ENCODE data around the gene CCDC88B. TPM values are rescaled to one million over a fixed set of nuclear protein-coding genes. Genes with fewer than 3 reads are reported as not detected.
"Not testable (repeated sequence)": the region's sequence is repeated elsewhere in the genome, so short reads cannot be mapped to it uniquely, and the experiment has no call there.

Gene CCDC88B
- polyA plus RNA-seq, 3 donors, result 9.1 to 19.1 (median 11.7) TPM

GRCh38 chr11:64317325-64317960, 22.6 kb upstream of the CCDC88B start, which contains the start of gene TRMT112:
TSS of gene TRMT112 (minus strand) at chr11:64317559. CDS start at chr11:64317526, 33 bp downstream.
- peak within 1 kb of the TSS; percentile 63 for H3K27ac ChIP-seq (ENCODE audit: low read depth, low read length)
- WGBS, 3 donors, result 0% methylated on average over 43 of the region's 43 CpGs

GRCh38 chr11:64317961-64318765, 21.8 kb upstream of the CCDC88B start, which contains the start of gene PRDX5:
TSS of gene PRDX5 (plus strand) at chr11:64318121. CDS start at chr11:64318216, 95 bp downstream.
- WGBS, 3 donors, result 1% methylated on average over 61 of the region's 61 CpGs

GRCh38 chr11:64318766-64319761, 20.9 kb upstream of the CCDC88B start:
- H3K27ac ChIP-seq (ENCODE audit: low read depth, low read length), result peak overlapping the region; percentile 4
- WGBS, 3 donors, result 16 to 23% (median 19%) methylated on average over 17 to 19 of the region's 19 CpGs

More at GRCh38 chr11:64317961-64318765, 21.8 kb upstream of the CCDC88B start, which contains the start of gene PRDX5:
- H3K27ac ChIP-seq (ENCODE audit: low read depth, low read length), result peak within 1 kb of the TSS; percentile 63

GRCh38 chr11:64320556-64320955, 19.4 kb upstream of the CCDC88B start:
- H3K27ac ChIP-seq (ENCODE audit: low read depth, low read length), result no peak overlapping the region
- WGBS, 3 donors, result 92 to 95% (median 93%) methylated on average over 7 of the region's 7 CpGs

- H3K27ac ChIP-seq (ENCODE audit: low read depth, low read length), result no peak overlapping the region
- 81 to 84% (median 83%) methylated on average over 5 of the region's 5 CpGs for WGBS, 3 donors
Measured at GRCh38 chr11:64321026-64321425, 19.0 kb upstream of the CCDC88B start.

GRCh38 chr11:64321533-64321932, 18.5 kb upstream of the CCDC88B start:
- whole genome bisulfite sequencing, 3 donors, result 56 to 91% (median 86%) methylated on average over 5 of the region's 5 CpGs
- no peak overlapping the region for H3K27ac ChIP-seq (ENCODE audit: low read depth, low read length)

GRCh38 chr11:64322925-64323260, 17.1 kb upstream of the CCDC88B start:
- no peak overlapping the region for H3K27ac ChIP-seq (ENCODE audit: low read depth, low read length)
- 82 to 87% (median 83%) methylated on average over 7 of the region's 7 CpGs for WGBS, 3 donors

DNA sequence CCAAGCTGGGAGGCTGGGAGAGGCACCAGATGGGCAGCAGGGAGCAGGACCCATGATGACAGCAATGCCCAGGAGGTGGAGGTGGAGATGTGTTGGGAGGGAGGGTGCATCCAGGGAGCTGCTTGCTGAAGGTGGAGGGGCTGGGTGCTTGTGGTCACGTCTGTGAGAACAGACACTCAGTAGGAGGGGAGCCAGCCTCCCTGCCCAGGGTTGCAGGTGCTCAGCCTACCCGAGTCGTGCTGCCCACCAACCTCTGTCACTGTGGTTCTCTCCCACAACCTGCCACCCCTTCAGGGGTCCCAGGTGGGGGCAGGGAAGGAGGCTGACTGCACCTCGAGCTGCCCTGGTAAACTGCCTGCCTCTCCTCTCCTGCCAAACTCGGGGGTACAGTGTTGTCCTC, 16.6 kb upstream of the CCDC88B start:
- WGBS, 3 donors, result 65 to 76% (median 73%) methylated on average over 5 of the region's 5 CpGs
- H3K27ac ChIP-seq (ENCODE audit: low read depth, low read length), result no peak overlapping the region

DNA sequence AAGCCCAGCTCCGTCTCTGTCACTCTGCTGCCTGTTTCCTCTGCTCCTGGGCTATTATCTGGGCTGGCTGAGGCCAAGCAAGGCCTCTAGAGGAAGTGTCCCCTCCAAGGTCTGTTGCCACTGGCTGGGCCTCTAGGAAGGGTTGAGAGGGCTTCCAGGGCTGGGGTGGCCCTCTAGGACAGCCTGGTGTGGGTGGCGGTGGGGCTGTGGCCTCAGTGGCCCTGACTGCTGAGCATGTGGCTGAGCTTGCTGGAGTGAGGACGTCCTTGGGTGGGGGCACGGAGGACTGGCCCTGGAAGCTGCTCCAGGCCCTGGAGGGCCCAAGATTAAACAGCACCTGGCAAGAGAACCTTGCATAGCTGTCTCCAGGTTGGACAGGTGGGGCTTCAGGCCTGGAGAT, 16.0 kb upstream of the CCDC88B start:
- WGBS, 3 donors, result 77 to 85% (median 83%) methylated on average over 4 of the region's 4 CpGs
- not testable (repeated sequence) for H3K27ac ChIP-seq (ENCODE audit: low read depth, low read length)

DNA sequence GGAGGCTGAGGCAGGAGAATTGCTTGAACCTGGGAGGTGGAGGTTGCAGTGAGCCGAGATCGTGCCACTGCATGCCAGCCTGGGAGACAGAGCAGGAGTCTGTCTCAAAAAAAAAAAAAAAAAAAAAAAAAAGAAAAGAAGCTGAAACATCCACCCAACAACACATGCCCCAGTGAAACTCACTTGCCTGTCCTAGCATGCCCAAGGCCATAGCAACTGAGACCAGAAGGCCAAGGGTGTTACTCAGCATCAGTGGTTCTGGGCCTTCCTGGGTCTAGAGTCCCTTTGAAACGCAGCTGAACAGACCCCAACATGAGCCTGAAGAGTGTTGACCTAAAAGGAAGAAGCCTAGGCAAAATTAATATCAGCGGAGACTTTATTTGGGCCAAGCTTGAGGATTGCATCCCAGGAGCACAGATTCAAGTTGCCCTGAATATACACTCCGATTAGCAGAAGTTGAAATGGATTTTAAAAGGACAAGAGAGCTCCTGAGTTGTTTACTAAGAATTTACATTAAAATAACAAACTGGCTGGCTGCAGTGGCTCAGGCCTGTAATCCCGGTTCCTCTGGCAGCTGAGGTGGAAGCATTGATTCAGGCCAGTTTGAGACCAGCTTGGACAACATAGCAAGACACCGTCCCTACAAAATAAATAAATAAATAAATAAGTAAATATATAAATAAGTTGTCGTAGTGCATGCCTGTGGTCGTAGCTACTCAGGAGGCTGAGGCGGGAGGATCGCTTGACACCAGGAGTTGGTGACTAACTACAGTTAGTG, 15.1 kb upstream of the CCDC88B start:
- WGBS, 3 donors, result 88 to 92% (median 92%) methylated on average over 11 of the region's 11 CpGs
- H3K27ac ChIP-seq (ENCODE audit: low read depth, low read length), result no peak overlapping the region

- WGBS, 3 donors, result 85 to 92% (median 90%) methylated on average over 2 of the region's 2 CpGs
- H3K27ac ChIP-seq (ENCODE audit: low read depth, low read length), result no peak overlapping the region
Measured at GRCh38 chr11:64327375-64327774, 12.6 kb upstream of the CCDC88B start.

GRCh38 chr11:64327993-64328392, 12.0 kb upstream of the CCDC88B start:
- WGBS, 3 donors, result 75 to 86% (median 82%) methylated on average over 3 of the region's 3 CpGs
- no peak overlapping the region for H3K27ac ChIP-seq (ENCODE audit: low read depth, low read length)

- WGBS, 3 donors, result 83 to 90% (median 87%) methylated on average over 11 of the region's 11 CpGs
Measured at GRCh38 chr11:64330888-64331287, 9.1 kb upstream of the CCDC88B start.

DNA sequence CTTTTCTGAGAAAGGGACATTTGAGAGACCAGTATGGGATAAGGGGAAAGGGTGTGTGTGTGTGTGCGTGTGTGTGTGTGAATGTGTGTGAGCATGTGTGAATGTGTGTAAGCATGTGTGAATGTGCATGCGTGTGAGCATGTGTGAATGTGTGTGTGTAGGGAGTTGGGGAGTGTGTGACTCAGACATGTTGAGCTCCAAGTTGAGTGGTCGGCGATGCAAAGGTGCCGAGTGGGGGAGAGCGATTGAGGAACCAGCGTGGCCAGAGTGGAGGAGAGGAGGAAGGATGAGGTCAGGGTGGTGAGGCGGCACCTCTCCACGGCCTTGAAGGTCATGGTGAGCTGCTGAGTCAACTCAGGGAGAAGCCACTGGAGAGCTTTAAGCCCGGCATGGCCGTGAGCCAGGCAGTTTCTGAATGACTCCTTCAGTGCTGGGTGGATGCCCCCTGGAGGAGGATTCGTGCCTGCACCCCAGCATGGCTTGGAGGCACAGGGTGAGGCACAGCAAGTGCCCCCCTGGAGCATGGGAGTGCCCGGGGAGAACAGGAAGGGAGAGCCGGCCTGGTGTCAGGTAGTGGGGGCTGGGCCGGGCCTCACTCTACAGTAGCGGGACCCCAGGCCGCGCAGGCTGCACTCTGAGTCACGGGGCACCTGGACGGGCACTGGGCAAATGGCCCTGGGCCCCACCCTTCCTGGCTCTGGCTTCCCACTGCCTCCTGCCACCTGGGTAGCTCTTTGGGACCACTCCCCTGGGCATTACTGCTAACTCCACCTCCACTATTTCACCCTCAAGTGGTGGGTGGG, 8.2 kb upstream of the CCDC88B start:
- H3K27ac ChIP-seq (ENCODE audit: low read depth, low read length), result no peak overlapping the region
- WGBS, 3 donors, result 21 to 29% (median 23%) methylated on average over 15 to 20 of the region's 20 CpGs

More at GRCh38 chr11:64330888-64331287, 9.1 kb upstream of the CCDC88B start:
- no peak overlapping the region for H3K27ac ChIP-seq (ENCODE audit: low read depth, low read length)

DNA sequence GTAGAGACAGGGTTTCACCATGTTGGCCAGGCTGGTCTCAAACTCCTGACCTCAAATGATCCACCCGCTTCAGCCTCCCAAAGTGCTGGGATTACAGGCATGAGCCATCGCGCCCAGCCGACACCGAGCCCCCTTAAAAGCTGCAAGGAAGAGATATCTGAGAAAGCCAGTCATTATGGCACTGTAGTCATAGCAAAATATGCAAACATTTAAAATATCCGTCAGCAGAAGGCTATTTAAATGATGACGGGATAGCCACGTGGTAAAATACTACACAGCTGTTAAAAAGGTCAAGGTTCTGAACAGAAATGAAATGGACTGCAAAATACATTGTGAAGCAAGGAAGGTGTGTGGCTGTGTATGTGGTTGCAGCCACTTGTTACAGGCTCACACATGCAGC, 6.4 kb upstream of the CCDC88B start:
- 91 to 94% (median 94%) methylated on average over 8 of the region's 8 CpGs for WGBS, 3 donors
- H3K27ac ChIP-seq (ENCODE audit: low read depth, low read length), result no peak overlapping the region

- 57 to 60% (median 57%) methylated on average over 13 of the region's 13 CpGs for WGBS, 3 donors
- no peak overlapping the region for H3K27ac ChIP-seq (ENCODE audit: low read depth, low read length)
Measured at GRCh38 chr11:64334764-64335735, 5.0 kb upstream of the CCDC88B start.

Data from adipose tissue (tissue), 3 donors.